OCI-LY1 (cell line): ENCODE results near the gene JAKMIP2.

ENCODE experiments used
- H2AFZ ChIP-seq: fragments of 200-600 bp; sonication (generic), shearing (Covaris generic); 2 replicates; pipeline ENCODE4 v1.6.0; 2014; ENCODE audit warnings: antibody characterized with exemption, mild to moderate bottlenecking, low read length
- H3F3A ChIP-seq: fragments of 200-600 bp; sonication (generic), shearing (Covaris generic); 2 replicates; pipeline ENCODE4 v1.6.0; 2014; ENCODE audit warnings: mild to moderate bottlenecking, antibody characterized with exemption, low read length, moderate library complexity; ENCODE audit not compliant: insufficient read depth
- H3K27ac ChIP-seq: fragments of 200-600 bp; sonication (generic); 2 replicates; pipeline ENCODE4 v1.5.1; 2014; ENCODE audit warnings: low read length, mixed run types, mild to moderate bottlenecking, low read depth; ENCODE audit not compliant: poor library complexity, severe bottlenecking
- H3K27me3 ChIP-seq: fragments of 200-600 bp; sonication (generic); 2 replicates; pipeline ENCODE4 v1.6.0; 2014; ENCODE audit warnings: antibody characterized with exemption, mild to moderate bottlenecking, low read length, moderate library complexity; ENCODE audit not compliant: insufficient read depth
- H3K36me3 ChIP-seq: fragments of 200-600 bp; sonication (generic); 2 replicates; pipeline ENCODE4 v1.6.1; 2014; ENCODE audit warnings: mild to moderate bottlenecking, antibody characterized with exemption, low read length, moderate library complexity, mixed read lengths; ENCODE audit not compliant: insufficient read depth
- H3K4me1 ChIP-seq: fragments of 200-600 bp; sonication (generic); 2 replicates; pipeline ENCODE4 v1.5.1; 2014; ENCODE audit warnings: mild to moderate bottlenecking, low read length, moderate library complexity; ENCODE audit not compliant: insufficient read depth, severe bottlenecking
- H3K4me2 ChIP-seq: fragments of 200-600 bp; sonication (generic), shearing (Covaris generic); 2 replicates; pipeline ENCODE4 v1.6.1; 2014; ENCODE audit warnings: low read length
- H3K4me3 ChIP-seq: fragments of 200-600 bp; sonication (generic); 2 replicates; pipeline ENCODE4 v1.5.1; 2014; ENCODE audit warnings: low read length, low read depth, mild to moderate bottlenecking, mixed read lengths; ENCODE audit not compliant: poor library complexity, severe bottlenecking
- H3K79me2 ChIP-seq: fragments of 200-600 bp; shearing (Covaris generic); 2 replicates; pipeline ENCODE4 v1.6.1; 2016; ENCODE audit warnings: mixed run types, low read length, mixed read lengths; ENCODE audit not compliant: insufficient read depth
- H3K9ac ChIP-seq: fragments of 200-600 bp; sonication (generic), shearing (Covaris generic); 2 replicates; pipeline ENCODE4 v1.6.1; 2014; ENCODE audit warnings: mild to moderate bottlenecking, low read length, mixed read lengths
- H3K9me2 ChIP-seq: fragments of 200-600 bp; sonication (generic), shearing (Covaris generic); 2 replicates; pipeline ENCODE4 v1.6.1; 2014; ENCODE audit warnings: low read depth, mild to moderate bottlenecking, low read length, mixed read lengths
- H3K9me3 ChIP-seq: fragments of 200-600 bp; shearing (Covaris generic); 2 replicates; pipeline ENCODE4 v1.6.1; 2014; ENCODE audit warnings: low read length, mixed read lengths
- H4K20me1 ChIP-seq: fragments of 200-600 bp; sonication (generic), shearing (Covaris generic); 2 replicates; pipeline ENCODE4 v1.6.0; 2016; ENCODE audit warnings: mild to moderate bottlenecking, low read length; ENCODE audit not compliant: insufficient read depth
- CTCF ChIP-seq: fragments of 200-600 bp; sonication (generic), shearing (Covaris generic); IDR thresholded peaks from 2 replicates; pipeline ENCODE4 v1.5.1; 2017; ENCODE audit warnings: mild to moderate bottlenecking, antibody characterized with exemption, low read length, moderate library complexity, mixed read lengths
- EZH2 ChIP-seq: fragments of 200-600 bp; sonication (generic), shearing (Covaris generic); IDR thresholded peaks from 2 replicates; pipeline ENCODE4 v1.8.0; 2017; ENCODE audit warnings: borderline replicate concordance, mixed run types, mild to moderate bottlenecking, antibody characterized with exemption, low read length, moderate library complexity, mixed read lengths

The JAKMIP2 gene

GRCh38 chr5:147616421-147616820 lies 166.1 kb downstream of the JAKMIP2 start:
- no peak overlapping the region for H3K4me3 ChIP-seq
- no peaks in the 10 kb centered on the region for H4K20me1 ChIP-seq
- TF ChIP-seq EZH2, result no peak
- TF ChIP-seq CTCF, result no peak
- no peaks in the 10 kb centered on the region for H3K4me1 ChIP-seq
- H3K9me2 ChIP-seq, result no peaks in the 10 kb centered on the region
- H3K9me3 ChIP-seq, result no peaks in the 10 kb centered on the region
- no peak overlapping the region for H3K4me2 ChIP-seq
- H2AFZ ChIP-seq, result no peak overlapping the region
- no peaks in the 10 kb centered on the region for H3K79me2 ChIP-seq
- H3K36me3 ChIP-seq, result no peaks in the 10 kb centered on the region
- H3F3A ChIP-seq, result no peaks in the 10 kb centered on the region
- H3K27ac ChIP-seq, result no peak overlapping the region
- H3K27me3 ChIP-seq, result no peaks in the 10 kb centered on the region
- H3K9ac ChIP-seq, result no peak overlapping the region

- H3K27ac ChIP-seq, result no peak overlapping the region
- H4K20me1 ChIP-seq, result no peaks in the 10 kb centered on the region
- TF ChIP-seq EZH2 (no peak), CTCF (no peak)
- no peaks in the 10 kb centered on the region for H3K79me2 ChIP-seq
- no peak overlapping the region for H3K4me2 ChIP-seq
- no peaks in the 10 kb centered on the region for H3K9me3 ChIP-seq
- H3K27me3 ChIP-seq, result no peaks in the 10 kb centered on the region
- no peak overlapping the region for H3K9ac ChIP-seq
- no peaks in the 10 kb centered on the region for H3K4me1 ChIP-seq
- no peaks in the 10 kb centered on the region for H3F3A ChIP-seq
- no peaks in the 10 kb centered on the region for H3K36me3 ChIP-seq
- H2AFZ ChIP-seq, result no peak overlapping the region
- H3K4me3 ChIP-seq, result no peak overlapping the region
- H3K9me2 ChIP-seq, result no peaks in the 10 kb centered on the region
Measured at GRCh38 chr5:147613359-147613758, 169.2 kb downstream of the JAKMIP2 start.

- H3K4me1 ChIP-seq, result no peaks in the 10 kb centered on the region
- no peak overlapping the region for H2AFZ ChIP-seq
- H3K27me3 ChIP-seq, result no peaks in the 10 kb centered on the region
- no peak overlapping the region for H3K9ac ChIP-seq
- no peaks in the 10 kb centered on the region for H3K9me3 ChIP-seq
- no peak overlapping the region for H3K4me3 ChIP-seq
- TF ChIP-seq CTCF, result no peak
- TF ChIP-seq EZH2, result no peak
- no peak overlapping the region for H3K27ac ChIP-seq
- H4K20me1 ChIP-seq, result no peaks in the 10 kb centered on the region
- H3K9me2 ChIP-seq, result no peaks in the 10 kb centered on the region
- no peaks in the 10 kb centered on the region for H3F3A ChIP-seq
- H3K79me2 ChIP-seq, result no peaks in the 10 kb centered on the region
- H3K4me2 ChIP-seq, result no peak overlapping the region
- no peaks in the 10 kb centered on the region for H3K36me3 ChIP-seq
Measured at GRCh38 chr5:147611483-147611882, 171.0 kb downstream of the JAKMIP2 start.
